GM10266 (cell line): Measurements from ENCODE around the gene ENPP3.
"Not testable (repeated sequence)": the region's sequence is repeated elsewhere in the genome, so short reads cannot be mapped to it uniquely, and the experiment has no call there.

ENCODE experiments used
- DNase-seq: peaks from one replicate; pipeline ENCODE4 v3.0.0; 2012; ENCODE audit errors: extremely low spot score
- TF ChIP-seq, protein P1 (sequence below): IDR thresholded peaks from 2 replicates; pipeline ENCODE4 v1.5.1; 2012; ENCODE audit warnings: mild to moderate bottlenecking, low read depth; ENCODE audit not compliant: control insufficient read depth, insufficient read depth; ENCODE audit errors: missing control alignments

ENPP3 gene

DNA sequence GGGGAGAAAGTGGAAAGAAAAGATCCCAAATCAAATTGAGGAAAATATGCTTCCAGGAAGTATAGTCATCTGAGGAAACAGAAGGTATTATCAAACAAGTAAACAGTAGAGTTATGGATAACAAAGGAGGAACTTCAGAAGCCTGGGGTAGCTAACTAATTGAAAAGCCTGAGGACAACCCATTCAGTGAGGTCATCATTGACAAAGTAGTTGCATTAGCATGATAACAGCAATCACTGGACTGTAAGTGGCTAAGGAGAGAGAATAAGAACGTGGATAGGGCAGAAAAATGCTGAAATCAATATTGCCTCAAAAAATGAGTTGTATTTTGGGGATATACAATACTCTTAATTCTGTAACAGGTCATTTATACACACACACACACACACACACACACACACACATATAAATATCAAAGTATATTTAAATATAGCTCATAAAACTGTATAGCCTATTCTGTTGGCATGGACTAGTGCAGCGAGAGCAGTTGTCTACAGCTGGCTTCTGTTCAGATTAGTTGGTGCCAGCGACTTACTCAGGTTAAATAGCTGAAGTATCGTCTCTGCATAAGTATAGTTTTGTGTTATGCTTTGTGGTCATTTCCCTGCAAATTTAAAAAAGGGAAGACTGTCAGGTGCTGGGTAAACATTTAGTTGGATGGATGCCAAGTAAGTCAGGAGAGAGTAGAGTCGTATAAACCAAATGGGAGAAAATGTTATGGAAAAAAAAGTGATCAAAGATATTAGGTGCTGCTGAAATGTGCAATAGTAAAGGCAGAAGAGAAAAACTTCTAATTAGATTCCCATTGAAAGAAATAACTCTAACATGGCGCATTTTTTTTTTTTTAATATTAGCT is 107.6 kb downstream of the ENPP3 start:
- TF ChIP-seq, protein P1, sequence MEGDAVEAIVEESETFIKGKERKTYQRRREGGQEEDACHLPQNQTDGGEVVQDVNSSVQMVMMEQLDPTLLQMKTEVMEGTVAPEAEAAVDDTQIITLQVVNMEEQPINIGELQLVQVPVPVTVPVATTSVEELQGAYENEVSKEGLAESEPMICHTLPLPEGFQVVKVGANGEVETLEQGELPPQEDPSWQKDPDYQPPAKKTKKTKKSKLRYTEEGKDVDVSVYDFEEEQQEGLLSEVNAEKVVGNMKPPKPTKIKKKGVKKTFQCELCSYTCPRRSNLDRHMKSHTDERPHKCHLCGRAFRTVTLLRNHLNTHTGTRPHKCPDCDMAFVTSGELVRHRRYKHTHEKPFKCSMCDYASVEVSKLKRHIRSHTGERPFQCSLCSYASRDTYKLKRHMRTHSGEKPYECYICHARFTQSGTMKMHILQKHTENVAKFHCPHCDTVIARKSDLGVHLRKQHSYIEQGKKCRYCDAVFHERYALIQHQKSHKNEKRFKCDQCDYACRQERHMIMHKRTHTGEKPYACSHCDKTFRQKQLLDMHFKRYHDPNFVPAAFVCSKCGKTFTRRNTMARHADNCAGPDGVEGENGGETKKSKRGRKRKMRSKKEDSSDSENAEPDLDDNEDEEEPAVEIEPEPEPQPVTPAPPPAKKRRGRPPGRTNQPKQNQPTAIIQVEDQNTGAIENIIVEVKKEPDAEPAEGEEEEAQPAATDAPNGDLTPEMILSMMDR: no peak
- no peak for DNase-seq

DNA sequence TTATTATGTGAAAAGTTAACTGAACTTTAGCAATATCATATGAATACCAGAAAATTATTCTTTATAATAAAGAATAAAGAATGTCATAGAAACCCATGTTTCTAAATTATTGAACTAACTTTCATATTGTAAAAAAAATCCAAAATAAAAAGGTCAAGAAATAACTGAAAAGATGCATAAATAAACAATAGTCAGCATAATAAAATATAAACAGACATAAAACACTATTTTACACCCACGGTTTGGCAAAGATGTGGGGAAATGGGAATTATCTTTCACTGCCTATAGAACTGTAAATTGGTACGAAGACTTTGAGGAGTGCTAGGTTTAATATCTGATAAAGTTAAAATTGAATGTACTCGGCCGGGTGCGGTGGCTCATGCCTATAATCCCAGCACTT is 108.4 kb downstream of the ENPP3 start:
- TF ChIP-seq, protein P1: no peak

DNA sequence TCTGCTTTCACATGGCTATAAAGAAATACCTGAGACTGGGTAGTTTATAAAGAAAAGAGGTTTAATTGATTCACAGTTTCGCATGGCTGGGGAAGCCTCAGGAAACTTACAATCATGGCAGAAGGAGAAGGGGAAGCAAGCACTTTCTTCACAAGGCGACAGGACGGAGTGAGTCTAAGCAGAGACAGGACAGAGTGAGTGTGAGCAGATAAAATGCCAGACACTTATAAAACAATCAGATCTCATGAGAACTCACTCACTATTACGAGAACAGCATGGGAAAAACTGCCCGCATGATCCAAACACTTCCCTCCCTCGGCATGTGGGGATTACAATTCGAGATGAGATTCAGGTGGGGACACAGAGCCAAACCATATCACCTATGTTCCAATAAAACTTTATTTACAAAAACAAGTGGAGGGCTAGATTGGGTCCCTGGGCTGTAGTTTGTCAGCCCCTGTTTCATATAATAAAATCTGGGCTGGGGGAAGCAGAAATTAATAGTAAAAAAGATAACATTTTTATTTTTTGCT is 110.8 kb downstream of the ENPP3 start:
- TF ChIP-seq, protein P1: no peak
- no peak for DNase-seq

More for the DNA sequence above, 108.4 kb downstream of the ENPP3 start:
- no peak for DNase-seq

DNA sequence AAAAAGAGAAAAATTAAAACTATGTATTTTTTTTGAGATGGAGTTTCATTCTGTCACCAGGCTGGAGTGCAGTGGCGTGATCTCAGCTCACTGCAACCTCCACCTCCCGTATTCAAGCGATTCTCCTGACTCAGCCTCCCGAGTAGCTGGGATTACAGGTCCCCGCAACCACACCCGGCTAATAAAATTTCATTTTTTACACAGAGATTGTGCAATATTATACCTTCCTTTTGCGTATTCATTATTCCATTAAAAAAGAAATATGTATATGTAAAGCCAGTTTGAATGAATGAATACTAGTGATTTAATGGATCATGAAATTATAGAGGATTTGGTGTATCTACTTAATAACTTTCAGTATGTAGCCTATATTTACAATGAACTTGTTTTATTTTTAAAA is 111.9 kb downstream of the ENPP3 start:
- TF ChIP-seq, protein P1: no peak
- no peak for DNase-seq

DNA sequence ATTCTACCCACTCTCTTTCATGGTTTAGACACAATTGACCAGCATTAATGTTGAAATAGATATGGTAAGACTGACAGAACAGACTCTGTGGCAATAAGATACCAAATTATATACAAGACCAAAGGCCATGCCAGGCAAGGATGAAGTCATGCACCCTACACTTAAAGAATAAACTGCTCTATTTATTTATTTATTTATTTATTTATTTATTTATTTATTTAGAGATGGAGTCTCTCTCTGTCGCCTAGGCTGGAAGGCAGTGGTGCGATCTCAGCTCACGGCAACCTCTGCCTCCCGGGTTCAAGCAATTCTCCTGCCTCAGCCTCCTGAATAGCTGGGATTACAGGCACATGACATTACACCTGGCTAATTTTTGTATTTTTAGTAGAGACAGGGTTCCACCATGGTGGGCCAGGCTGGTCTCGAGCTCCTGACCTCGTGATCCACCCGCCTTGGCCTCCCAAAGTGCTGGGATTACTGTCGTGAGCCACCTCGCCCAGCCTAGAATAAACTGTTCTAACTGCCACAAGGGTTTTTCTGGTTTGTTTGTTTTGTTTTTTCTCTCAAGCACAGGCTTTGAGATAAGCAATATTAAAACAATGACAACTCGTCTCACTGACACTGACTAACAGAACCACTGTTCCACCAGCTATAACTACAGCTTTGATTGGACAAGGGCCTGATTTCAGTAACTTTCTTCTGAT is 114.1 kb downstream of the ENPP3 start:
- not testable (repeated sequence) for DNase-seq

DNA sequence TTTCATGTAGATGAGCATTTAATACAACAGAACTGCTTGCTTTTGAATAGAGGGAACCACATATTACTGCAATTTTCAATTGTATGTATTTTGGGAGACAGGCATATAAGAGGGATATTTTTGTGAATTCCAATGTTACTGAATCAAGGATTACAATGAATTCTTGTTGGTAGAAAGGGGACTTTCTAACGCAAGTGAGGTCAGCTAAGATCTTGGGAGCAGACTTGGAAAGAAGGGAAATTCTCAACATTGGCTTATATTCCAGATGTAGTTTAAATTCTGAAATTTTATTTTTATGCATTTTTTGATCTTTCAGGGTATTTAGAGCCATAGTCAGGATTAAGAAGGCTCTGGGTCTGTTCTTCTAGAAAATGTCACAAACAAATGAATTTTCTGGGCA is 117.0 kb downstream of the ENPP3 start:
- no peak for DNase-seq
- TF ChIP-seq, protein P1: no peak

DNA sequence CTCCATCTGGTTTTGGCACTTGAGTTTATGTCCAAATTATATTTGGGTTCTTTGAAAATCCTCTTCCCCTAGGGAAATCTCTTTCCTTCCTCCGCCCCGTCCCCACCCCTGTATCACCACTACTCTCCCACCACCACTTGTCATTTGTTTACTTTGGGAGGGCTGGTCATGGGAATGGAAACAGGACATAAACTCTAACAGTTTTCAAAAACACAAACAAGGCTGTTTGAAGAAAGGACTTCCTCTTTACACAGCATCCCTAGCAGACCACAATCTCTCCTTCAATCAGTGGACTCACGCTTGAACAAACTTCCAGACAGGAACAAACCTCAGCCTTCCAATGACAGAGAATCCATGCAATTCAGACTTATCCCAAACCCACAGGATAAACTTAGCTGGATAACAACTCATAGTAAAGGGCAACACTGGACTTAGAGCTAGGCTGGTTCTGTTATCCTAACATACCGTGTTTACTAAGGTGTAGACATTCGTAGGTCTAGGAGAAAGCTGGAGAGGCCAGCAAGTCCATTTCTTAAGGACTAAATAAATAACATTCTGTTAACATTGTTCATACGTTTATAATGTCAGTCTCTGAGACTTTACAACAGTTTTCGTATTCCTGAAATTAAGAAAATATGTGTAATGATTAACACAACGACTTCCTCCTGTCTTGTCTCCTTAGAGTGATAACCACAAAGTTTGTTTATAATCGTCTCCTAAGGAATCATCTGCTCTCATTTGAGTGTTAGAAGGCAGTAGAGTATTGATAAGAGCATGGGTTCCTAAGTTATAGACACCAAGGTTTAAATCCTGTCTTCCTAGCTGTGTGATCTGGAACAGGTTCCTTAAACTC is 117.8 kb downstream of the ENPP3 start:
- DNase-seq: no peak
- TF ChIP-seq, protein P1: no peak
